ELF-1 (cell line): Measurements from ENCODE around the gene WDFY2.
"Not testable (repeated sequence)": the region's sequence is repeated elsewhere in the genome, so short reads cannot be mapped to it uniquely, and the experiment has no call there.

Source experiments
- DNase-seq: peaks from one replicate; pipeline ENCODE4 v3.0.0-alpha.2; 2016; ENCODE audit warnings: low read depth, low spot score

WDFY2 gene

DNA sequence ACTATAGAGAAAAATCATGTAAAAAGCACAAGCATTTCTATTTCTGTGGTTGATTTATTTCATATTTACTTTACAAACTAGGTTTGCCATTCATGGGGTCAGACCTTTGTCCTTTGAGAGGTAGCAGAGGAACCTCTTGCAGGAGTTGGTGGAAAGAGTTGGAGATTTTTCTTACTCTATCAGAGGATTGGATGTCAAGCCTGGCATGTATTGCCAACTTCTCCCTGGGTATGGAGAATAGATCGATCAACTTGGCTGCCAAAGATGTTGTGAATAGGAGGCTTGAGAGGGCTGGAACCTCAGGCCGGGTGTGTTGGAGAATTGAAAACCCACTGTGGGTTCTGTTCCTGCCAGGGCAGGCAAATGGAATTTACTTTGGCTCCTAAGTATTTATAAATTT lies 81.2 kb downstream of the WDFY2 start:
- DNase-seq: no peak

- DNase-seq: no peak
Measured at GRCh38 chr13:51666374-51666773, 82.1 kb downstream of the WDFY2 start.

DNA sequence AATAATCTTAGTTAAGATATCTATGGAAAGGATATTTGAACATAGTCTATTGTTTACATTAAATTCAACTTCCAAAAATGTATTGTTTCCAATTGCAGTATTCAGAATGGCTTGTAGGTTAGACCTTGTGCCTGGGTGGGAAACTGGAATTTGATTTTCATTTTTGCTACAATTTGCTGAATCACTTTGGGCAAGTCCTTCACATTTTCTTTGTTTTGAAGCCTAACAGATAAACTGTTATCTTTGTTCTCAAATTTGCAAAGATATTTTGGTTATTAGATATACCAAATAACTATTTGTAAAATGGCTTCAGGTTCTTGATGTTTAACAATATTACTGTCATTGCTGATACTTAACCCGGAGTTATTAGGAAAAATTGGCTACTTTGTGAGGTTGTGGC lies 82.6 kb downstream of the WDFY2 start:
- no peak for DNase-seq

DNA sequence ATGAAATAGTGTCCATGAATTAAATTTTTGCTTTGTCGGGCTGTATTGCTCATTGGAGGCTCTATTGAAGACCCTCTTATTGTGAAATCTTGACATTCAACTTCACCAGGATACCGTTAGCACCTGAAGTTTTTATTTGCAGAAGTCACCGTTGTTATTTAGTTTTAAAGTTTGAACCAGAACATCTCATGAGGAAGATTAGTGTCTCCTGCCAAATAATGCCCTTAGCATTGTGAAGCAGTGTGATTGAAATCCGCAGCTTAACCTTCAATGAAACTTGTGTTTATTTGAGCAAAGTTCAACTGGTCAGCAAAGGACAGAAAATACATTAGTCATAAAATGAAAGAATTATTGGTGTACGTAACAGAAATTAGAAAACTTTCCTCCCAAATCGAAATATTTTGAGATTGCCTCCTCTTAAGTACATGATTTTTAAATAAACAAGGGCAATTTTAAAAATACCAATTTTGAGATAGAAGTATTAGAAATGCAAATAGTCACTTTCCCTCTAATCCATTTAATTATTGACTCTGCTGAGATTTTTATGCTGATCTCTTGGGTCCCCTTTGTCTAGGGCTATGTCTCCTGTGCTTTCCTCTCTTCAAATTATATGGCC lies 84.4 kb downstream of the WDFY2 start:
- DNase-seq: no peak

GRCh38 chr13:51673165-51673564 lies 88.9 kb downstream of the WDFY2 start:
- DNase-seq: no peak

GRCh38 chr13:51674276-51674675 lies 90.0 kb downstream of the WDFY2 start:
- DNase-seq: peak; percentile 89

- no peak for DNase-seq
Measured at GRCh38 chr13:51675385-51675784, 91.1 kb downstream of the WDFY2 start.

GRCh38 chr13:51675877-51676276 lies 91.6 kb downstream of the WDFY2 start:
- no peak for DNase-seq

- DNase-seq: no peak
Measured at GRCh38 chr13:51676739-51677138, 92.5 kb downstream of the WDFY2 start.

DNA sequence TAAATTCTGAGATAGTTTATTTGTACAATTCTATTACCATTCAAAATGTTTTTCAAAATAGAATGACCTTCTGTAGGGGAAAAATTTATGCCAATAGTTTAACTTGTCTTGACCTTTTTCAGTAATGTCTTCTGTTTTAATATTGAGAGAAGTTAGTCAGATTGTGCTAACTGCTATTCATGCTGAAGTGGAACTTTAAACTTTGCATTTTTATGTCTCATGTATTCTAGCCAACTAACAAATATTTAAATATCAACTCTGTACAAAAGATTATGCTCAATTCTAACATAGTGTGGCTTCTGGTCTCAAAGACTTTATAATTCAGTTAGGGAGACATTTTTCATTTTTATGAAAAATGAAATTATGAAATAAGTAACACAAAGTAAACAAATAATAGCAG lies 94.2 kb downstream of the WDFY2 start:
- DNase-seq: no peak

DNA sequence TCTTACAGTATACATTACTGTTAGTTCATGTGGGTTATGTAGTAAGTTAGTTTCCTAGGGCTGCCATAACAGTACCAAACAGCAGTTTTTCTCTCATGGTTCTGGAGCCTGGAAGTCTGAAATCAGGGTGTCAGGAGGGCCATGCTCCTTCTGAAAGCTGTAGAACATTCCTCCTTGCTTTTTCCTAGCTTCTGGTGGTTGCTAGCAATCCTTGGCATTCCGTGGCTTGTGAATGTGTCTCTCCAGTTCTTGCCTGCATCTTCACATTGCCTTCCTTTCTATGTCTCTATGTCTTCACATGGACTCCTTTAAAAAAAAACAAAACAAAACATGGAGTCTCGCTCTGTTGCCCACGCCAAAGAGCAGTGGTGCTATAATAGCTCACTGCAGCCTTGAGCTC lies 95.4 kb downstream of the WDFY2 start:
- DNase-seq: no peak

- no peak for DNase-seq
Measured at GRCh38 chr13:51681037-51681678, 96.9 kb downstream of the WDFY2 start.

- no peak for DNase-seq
Measured at GRCh38 chr13:51682686-51683085, 98.4 kb downstream of the WDFY2 start.

DNA sequence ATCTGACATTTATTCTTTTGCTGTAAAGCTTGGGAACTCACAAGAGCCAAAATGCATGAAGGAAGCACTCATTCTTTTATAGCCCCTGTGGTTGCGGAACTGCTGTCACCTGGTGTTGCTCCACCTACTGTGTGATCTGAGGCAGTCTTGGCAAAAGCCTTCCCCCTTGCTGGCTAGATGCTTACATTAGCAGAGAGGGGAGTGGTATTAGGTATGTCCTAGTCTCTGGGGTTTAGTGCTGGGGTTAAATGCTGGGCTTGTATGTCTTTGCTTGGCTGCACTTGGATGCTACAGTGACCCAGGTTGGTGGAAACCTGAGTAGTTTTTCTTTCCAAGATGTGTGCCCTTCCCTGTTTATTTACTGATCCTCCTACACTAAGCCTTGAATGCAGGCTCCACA lies 99.3 kb downstream of the WDFY2 start:
- no peak for DNase-seq

DNA sequence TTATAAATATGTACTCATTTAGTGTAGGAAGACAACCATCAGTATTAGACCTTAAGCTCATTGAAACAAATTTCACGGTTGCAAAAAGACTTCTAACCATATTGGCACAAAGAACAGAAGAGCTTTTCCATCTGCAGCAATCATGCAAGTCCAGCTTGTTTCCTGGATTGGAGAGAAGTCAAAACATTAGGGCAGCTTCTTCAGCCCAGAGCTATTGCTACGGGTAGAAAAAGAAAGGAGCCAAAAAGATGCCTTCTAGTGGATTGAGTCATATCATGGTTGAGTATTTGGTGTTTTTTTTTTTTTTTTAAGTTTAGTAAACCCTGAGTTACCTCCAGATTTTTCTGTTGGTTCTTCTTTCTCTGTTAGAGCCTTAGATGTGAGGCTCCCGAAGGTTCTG lies 99.8 kb downstream of the WDFY2 start:
- no peak for DNase-seq

- no peak for DNase-seq
Measured at GRCh38 chr13:51687947-51688714, 103.9 kb downstream of the WDFY2 start.

DNA sequence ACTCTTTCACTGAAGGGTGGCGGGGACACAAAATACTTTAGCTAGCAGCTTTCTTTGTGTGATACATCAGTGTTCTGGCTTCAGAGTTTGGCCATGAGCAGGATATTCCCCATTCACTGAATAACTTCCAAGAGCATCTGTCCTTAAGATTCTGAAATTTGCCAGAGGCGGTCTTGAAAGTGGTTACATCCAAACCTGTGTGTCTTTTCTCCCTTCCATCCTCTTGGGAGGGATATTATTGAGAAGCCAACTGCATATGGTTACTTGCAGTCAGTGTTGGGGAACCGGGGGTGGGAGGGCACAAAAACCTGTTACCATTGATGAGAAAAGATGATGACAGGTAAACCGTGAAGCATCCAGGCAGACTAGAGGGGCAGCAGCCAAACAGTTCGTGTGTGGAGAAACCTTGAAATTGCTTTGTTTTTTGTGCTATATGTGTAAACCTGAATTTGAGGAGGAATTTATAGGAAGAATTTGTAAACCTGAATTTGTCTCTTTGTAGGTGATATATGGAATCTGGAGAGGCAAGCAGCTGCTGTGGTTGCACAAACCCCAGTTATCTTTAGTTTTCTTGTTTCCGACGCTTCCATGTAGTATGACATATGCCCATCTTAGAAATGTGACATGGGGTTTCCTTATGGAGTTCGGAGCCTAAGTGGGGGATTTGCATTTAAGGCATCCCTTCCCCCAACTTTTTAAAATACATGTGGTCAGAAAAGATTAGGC lies 104.8 kb downstream of the WDFY2 start:
- DNase-seq: no peak

- DNase-seq: no peak
Measured at GRCh38 chr13:51689663-51689996, 105.4 kb downstream of the WDFY2 start.

GRCh38 chr13:51695677-51696076 lies 111.4 kb downstream of the WDFY2 start:
- not testable (repeated sequence) for DNase-seq

- no peak for DNase-seq
Measured at GRCh38 chr13:51697181-51697580, 112.9 kb downstream of the WDFY2 start.

DNA sequence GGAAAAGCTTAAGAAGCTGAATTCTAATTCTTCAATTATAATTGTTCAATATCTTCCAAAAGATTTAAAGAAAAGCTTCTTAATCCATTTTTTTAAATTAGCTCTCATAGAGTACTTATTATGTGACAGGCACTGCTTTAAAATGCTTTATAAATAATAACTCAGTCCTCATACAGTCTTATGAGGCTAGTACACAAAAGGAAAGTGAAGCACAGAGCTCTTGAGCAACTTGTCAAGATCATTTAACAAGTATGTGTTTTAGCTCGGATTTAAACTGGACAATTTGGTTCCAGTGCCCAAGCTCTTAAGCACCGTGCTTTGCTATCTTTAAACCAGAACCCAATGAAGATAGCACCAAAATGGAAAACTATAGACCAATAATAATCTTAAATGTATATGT lies 113.6 kb downstream of the WDFY2 start:
- DNase-seq: no peak

DNA sequence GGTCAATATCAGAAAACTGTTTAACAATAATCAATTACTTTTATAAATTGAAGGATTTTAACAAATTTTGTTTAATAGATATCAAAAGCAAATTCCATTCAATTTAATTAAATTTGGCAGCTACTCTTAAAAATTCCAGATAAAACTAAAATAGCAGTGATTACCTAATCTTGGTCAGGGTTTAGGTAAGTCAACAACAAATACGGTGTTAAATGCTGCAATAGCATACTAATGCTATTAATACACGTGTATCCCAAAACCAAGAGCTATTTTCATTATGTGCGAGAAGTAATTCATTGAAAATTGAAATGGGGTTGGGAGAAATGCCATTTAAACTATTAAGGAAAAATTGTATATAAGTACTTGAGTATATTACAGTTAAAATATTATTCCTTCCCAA lies 114.1 kb downstream of the WDFY2 start:
- DNase-seq: no peak
